HL-60 (cell line): ENCODE data around the gene QARS1.
A peak's percentile ranks its signal among the peaks of the same experiment; 100 is the strongest.

Experiments
- DNase-seq, 2 experiments: peaks; one replicate each; pipeline ENCODE4 v3.0.0-alpha.2; 2010 to 2020; ENCODE audit warnings: low read depth in 1 of 2, low spot score in 1 of 2
- H3K27ac ChIP-seq: fragments of 250-450 bp; sonication (Bioruptor Pico); replicated peaks from 2 replicates; pipeline ENCODE4 v1.5.1; 2020; ENCODE audit warnings: mild to moderate bottlenecking, moderate library complexity
- H3K27me3 ChIP-seq: fragments of 250-450 bp; sonication (Bioruptor Pico); 2 replicates; pipeline ENCODE4 v1.5.1; 2021; ENCODE audit warnings: mild to moderate bottlenecking, moderate library complexity; ENCODE audit not compliant: insufficient read depth, poor library complexity, severe bottlenecking
- H3K4me3 ChIP-seq: replicated peaks from 2 replicates; pipeline ENCODE4 v1.5.1; 2011; ENCODE audit warnings: mild to moderate bottlenecking, control low read depth, low read length; ENCODE audit not compliant: insufficient read depth
- GABPA ChIP-seq: IDR thresholded peaks from 2 replicates; pipeline ENCODE4 v1.6.1; 2012; ENCODE audit warnings: low read depth
- POLR2AphosphoS5 ChIP-seq: IDR thresholded peaks from 2 replicates; pipeline ENCODE4 v1.6.1; 2012; ENCODE audit warnings: low read depth
- SPI1 ChIP-seq: IDR thresholded peaks from 2 replicates; pipeline ENCODE4 v1.6.1; 2012; ENCODE audit warnings: low read depth, mild to moderate bottlenecking, borderline replicate concordance
- TF ChIP-seq, protein P1 (sequence below): IDR thresholded peaks from one replicate; pipeline ENCODE4 v1.5.1; 2011; ENCODE audit warnings: low read length, control low read depth, inconsistent platforms; ENCODE audit not compliant: insufficient read depth
- TF ChIP-seq, protein P2 (sequence below): IDR thresholded peaks from 2 replicates; pipeline ENCODE4 v1.6.1; 2012; ENCODE audit warnings: low read depth; ENCODE audit not compliant: insufficient replicate concordance

Gene QARS1

DNA sequence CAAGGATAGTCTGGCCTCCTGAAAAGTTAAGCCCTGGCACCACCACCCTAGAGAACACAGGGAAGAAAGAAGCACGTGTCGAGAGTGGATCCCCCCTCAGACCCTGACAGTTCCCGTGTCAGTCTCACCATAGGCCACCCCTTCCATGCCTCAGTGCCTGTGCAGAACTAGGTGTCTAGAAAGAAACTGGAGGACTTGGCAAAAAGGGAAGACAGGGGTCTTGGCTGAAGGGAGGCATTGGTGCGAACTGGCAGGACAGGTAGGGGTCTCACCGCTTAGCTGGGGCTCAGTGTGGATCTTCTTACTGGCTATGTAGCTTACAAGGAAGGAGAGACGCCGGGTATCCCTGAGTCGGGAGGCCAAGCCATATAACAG lies 518 bp downstream of the QARS1 start:
- Histone ChIP-seq H3K4me3 (peak overlapping the region; percentile 85), H3K27ac (peak overlapping the region; percentile 92), H3K27me3 (no peaks in the 10 kb centered on the region)
- no peak for TF ChIP-seq POLR2AphosphoS5
- DNase-seq, result no peak

DNA sequence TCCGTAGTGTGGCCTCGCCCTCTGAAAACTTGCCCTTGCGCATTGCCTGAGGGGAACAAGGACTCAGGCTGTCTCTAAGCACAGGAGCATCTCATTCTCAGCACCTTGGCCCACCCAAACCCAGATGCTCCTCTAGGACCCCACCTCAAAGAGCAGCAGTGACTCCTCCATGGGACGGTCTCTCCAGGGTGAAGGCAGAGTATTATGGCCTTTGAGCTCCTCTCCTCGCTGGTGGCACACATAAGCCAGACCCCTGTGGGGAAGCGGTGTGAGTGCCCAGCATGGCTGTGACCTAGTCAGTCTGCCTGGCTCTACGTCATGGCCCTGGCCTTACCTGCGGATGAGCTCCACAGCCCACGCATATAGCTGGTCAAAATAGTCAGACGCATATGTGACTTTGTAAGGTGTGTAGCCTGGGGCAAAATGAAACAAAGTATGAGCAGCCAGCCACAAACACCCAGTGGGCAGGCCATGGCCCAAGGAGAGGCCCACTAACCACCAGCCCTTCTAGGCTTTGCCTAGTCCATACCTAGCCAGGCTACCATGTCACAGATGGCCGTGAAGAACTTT lies 4.4 kb downstream of the QARS1 start:
- Histone ChIP-seq H3K4me3 (no peak overlapping the region), H3K27ac (no peak overlapping the region), H3K27me3 (no peaks in the 10 kb centered on the region)
- TF ChIP-seq, protein P1, sequence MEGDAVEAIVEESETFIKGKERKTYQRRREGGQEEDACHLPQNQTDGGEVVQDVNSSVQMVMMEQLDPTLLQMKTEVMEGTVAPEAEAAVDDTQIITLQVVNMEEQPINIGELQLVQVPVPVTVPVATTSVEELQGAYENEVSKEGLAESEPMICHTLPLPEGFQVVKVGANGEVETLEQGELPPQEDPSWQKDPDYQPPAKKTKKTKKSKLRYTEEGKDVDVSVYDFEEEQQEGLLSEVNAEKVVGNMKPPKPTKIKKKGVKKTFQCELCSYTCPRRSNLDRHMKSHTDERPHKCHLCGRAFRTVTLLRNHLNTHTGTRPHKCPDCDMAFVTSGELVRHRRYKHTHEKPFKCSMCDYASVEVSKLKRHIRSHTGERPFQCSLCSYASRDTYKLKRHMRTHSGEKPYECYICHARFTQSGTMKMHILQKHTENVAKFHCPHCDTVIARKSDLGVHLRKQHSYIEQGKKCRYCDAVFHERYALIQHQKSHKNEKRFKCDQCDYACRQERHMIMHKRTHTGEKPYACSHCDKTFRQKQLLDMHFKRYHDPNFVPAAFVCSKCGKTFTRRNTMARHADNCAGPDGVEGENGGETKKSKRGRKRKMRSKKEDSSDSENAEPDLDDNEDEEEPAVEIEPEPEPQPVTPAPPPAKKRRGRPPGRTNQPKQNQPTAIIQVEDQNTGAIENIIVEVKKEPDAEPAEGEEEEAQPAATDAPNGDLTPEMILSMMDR, result no peak
- TF ChIP-seq SPI1, result no peak
- TF ChIP-seq GABPA, result no peak
- no peak for TF ChIP-seq POLR2AphosphoS5
- DNase-seq, result no peak

DNA sequence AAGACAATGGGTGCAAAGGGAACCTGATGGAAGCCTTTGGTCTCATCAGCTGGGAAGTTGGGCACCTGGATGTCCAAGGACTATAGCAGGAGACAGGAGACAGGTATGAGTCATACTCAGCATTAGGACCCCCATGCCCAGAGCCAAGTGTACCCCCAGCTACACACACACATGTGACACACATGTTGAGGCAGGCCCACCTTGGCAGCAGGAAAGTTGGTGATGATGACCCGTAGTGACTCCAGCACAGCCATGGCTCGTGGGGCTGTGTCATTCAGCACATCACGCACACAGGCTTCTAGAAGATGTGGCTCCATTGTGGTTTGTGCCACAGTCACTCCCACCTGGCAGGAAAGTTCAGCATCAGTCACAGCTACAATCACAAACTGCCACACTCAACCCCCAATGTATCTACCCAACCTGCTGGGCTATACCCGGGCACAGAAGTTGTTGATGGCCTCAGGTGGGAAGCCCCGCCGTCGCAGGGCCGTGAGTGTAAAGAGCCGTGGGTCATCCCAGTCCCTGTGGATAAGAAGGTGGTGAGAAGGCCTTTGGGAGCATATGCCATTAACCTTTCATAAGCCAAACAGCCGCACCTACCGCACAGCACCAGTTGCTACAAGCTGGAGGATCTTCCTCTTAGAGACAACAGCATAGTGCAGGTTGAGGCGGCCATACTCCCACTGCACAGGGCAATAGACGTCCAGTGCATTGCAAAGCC lies 5.5 kb downstream of the QARS1 start:
- Histone ChIP-seq H3K27ac (no peak overlapping the region), H3K27me3 (no peaks in the 10 kb centered on the region), H3K4me3 (no peak overlapping the region)
- no peak for DNase-seq
- TF ChIP-seq SPI1 (no peak), GABPA (no peak), POLR2AphosphoS5 (no peak)
- TF ChIP-seq, protein P1, result no peak
- TF ChIP-seq, protein P2, sequence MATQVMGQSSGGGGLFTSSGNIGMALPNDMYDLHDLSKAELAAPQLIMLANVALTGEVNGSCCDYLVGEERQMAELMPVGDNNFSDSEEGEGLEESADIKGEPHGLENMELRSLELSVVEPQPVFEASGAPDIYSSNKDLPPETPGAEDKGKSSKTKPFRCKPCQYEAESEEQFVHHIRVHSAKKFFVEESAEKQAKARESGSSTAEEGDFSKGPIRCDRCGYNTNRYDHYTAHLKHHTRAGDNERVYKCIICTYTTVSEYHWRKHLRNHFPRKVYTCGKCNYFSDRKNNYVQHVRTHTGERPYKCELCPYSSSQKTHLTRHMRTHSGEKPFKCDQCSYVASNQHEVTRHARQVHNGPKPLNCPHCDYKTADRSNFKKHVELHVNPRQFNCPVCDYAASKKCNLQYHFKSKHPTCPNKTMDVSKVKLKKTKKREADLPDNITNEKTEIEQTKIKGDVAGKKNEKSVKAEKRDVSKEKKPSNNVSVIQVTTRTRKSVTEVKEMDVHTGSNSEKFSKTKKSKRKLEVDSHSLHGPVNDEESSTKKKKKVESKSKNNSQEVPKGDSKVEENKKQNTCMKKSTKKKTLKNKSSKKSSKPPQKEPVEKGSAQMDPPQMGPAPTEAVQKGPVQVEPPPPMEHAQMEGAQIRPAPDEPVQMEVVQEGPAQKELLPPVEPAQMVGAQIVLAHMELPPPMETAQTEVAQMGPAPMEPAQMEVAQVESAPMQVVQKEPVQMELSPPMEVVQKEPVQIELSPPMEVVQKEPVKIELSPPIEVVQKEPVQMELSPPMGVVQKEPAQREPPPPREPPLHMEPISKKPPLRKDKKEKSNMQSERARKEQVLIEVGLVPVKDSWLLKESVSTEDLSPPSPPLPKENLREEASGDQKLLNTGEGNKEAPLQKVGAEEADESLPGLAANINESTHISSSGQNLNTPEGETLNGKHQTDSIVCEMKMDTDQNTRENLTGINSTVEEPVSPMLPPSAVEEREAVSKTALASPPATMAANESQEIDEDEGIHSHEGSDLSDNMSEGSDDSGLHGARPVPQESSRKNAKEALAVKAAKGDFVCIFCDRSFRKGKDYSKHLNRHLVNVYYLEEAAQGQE, result no peak

DNA sequence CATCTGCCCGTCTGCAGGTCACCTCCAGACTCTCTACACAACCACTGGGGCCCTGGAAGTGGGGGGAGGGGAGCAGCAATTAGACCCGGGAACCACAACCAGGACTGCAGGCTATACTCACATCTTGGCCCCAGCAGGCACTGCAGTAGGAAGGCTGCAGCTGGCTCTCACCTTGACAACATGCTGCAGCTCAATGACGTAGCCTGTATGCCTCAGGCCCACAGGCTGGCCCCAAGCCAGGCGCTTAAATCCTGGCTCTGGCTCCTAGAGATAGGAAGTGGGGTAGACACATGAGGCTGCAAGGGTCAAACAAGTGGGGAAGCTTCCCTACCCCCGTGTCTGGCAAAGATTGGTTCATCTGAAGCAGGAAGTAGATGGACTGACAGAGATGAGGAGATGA lies 6.1 kb downstream of the QARS1 start:
- Histone ChIP-seq H3K27me3 (no peaks in the 10 kb centered on the region), H3K4me3 (no peak overlapping the region), H3K27ac (no peak overlapping the region)
- DNase-seq, result no peak
- TF ChIP-seq, protein P2, result no peak
- TF ChIP-seq SPI1 (no peak), GABPA (no peak), POLR2AphosphoS5 (no peak)
- TF ChIP-seq, protein P1, result no peak
